HG03045 (cell line): Measurements from ENCODE around the gene PSD.
A peak's percentile ranks its signal among the peaks of the same experiment; 100 is the strongest.

Experiments
- ATAC-seq: cut with Tn5 transposase; IDR thresholded peaks from one replicate; pipeline ENCODE4 v1.9.1; 2021; ENCODE audit warnings: mild to moderate bottlenecking, moderate library complexity; ENCODE audit not compliant: unreplicated experiment

Gene PSD

DNA sequence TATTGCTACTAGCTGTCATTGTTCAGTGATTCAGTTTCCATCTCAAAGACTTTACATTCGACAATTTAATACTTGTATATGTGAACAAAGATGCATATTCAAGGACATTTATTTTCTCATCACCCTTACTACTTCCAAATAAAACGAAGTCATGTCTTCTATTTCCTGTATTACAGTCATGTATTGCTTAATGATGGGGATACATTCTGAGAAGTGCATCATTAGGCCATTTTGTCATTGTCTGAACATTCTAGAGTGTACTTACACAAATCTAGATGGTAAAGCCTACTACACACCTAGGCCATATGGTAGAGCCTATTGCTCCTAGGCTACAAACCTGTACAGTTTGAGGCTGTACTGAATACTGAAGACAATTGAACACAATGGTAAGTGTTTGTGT is 26.3 kb upstream of the PSD start:
- no peak for ATAC-seq

GRCh38 chr10:102438374-102438773 is 19.8 kb upstream of the PSD start:
- no peak for ATAC-seq

DNA sequence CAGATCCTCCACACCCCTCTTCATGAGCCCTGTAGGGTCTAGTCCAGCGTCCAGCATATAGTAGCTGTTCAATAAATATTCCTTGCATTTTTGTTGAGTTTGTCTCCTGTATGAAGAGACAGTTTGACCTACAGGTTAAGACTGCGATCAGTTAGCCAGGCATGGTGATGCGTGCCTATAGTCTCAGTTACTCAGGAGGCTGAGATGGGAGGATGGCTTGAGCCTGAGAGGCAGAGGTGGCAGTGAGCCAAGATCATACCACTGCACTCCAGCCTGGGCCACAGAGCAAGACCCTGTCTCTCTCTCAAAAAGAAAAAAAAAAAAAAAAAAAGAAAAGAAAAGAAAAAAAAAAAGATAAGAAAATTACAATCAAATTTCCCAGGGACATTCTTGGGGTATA is 18.9 kb upstream of the PSD start:
- no peak for ATAC-seq

DNA sequence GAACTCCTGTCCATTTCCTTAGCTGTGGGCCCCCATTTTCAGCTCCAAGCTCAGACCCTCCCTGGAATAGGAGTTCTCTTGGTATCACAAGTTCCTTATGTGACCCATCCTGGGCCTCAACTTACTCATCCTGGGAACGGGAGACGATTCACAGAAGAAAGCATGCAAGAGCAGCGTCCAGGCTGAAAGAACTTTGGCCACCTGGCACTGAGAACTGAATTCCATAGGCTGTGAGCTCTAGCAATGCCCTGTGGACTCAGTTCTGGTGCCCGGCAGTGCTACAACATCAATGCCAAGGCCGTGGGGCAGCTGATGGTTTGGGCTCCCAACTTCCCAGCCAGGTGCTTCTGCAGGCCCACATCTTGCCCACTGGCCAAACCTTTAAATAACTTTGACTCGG is 17.7 kb upstream of the PSD start:
- no peak for ATAC-seq

DNA sequence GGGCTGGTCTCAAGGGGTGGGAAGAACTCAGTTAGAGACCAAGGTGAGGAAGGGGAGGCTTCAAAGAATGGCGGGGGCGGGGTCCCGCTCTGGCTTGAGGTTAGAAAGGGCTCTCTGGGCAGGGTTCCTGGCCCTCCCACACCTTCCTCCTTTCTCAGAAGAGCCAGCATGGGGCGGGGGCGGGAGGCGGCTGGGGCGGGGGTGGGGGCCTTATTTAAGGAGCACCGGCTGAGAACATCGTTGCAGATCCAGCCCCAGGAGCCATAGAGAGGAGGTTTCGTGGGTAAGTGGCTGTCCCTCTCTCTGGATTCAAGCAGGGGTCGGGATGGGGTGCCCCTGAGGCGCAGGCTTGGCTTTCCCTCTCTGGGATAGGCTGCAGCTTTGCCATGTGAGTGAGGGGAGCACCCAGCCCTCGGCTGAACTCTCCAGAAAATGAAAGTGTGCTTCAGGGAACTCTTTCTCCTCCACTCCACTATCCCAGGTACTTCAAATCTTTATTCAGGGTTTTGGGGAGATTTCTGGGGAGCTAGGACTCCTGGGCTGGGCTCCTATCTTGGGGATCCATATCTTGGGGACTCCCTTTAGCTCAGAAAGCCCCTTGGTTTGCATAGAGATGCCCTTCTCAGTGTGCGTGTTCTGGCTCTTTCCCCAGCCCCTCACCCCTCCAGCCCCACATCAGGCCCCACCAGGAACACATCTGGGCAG is 17.1 kb upstream of the PSD start:
- no peak for ATAC-seq

- ATAC-seq: no peak
These were observed 16.5 kb upstream of the PSD start for GRCh38 chr10:102435133-102435497.

GRCh38 chr10:102434394-102435132 is 16.0 kb upstream of the PSD start:
- ATAC-seq: no peak

DNA sequence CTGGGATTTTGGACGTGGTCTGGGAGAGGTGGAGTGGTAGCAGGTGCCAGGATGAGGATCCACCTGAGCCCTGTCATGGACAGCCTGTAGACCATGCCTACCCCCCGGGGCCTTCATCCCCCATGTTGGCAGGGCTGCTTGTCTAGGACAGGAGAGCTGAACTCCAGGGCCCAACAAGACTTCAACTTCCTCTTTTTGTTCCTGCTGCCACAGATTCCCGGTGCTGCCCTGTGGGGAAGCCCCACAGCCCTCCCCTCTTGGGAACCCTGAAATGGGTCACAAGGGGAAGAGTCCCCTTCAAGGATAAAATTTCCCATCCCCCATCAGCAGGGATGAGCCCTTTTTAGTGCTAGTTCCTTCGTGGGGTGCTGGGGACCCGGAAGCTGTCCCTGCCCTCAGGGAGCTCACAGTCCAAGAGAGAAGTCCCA is 15.0 kb upstream of the PSD start:
- no peak for ATAC-seq

DNA sequence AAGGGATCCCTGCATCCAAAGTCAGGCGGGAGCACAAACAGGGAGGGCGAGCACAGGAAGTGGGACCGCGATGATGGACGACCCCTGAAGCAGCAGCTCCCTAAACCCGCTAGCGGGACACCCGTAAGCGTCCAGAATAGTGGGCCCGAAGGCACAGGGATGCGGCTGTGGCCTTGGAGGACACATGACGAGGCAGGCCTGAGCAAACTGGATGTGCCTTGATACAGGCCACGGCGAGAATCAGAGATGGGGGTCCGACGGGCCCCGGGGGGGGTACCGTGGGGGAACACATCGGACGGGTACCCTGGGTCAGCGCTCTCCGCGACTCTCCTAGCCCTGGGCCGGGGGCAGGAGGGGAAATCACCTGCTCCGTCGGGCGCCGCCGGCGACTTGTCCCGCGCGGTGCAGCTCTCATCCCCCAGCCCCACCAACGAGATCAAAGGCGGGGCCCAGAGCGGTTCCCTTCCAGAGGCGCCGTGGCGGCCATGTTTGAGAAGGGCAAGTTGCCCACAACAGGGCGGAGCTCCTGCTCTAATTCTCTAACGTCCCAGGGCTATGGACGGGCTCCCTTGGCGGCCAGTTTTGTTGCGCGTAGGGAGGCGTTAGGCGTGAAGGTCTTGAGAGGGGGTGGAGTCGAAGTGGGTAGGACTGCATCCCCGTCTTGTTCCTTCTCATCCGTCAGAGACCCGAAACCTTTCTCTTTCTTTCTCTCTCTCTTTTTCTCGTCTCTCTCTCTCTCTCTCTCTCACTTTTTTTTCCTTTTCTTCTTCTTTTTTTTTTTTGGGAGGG is 13.8 kb upstream of the PSD start, which contains the start of gene CUEDC2:
CUEDC2 (minus strand) TSS at position 413 of the 789 bp plus-strand sequence. CDS start 7,386 bp downstream, outside the sequence.
- ATAC-seq: peak; percentile 87

DNA sequence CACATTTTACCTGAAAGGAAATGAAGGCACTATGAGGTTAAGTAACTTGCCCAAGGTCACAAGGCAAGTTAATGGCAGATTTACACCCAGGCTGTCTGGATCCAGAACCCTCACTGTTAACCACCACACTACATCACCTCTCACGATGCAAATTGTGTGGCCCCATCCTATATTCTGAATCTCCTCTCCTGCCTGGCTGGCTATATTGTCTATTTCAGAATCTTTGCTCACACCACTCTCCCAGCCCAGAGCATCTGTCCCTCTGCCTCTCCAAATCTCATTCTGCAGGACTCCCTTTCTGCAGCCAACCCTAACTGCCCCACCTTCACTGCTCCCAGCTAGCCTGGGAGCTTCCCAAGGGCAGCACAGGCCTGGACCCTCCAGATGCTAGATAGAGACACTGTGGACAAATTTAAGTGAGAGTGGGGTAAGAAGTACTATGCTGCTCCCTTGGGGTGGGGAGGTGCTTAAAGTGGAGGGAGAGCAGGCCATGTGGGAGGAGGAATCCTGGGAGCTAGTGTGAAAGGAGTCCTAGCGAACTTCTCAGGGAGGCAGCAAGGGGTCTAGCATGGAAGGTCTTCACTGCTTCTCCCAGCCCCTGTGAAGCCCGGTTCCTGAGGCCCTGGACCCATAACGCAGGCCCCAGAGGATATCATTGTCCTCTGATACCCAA is 13.0 kb upstream of the PSD start:
- ATAC-seq: no peak

DNA sequence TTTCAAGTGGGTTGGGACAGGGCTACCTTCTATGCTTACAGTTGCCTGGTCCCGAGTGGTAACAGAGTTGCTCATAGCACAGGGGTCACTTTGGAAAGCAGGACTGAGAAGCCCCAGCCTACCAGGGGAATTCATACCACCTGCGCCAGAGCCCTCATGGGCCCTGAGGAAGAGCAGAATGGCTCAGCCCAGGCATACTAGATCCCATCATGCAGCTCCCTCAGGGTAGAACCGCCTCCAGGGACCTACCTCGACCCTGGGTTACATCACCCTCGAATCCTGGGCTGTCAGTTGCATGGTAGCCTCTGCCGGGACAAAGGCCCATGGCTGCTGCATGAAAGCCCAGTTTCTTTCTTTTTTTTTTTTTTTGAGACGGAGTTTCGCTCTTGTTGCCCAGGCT is 10.9 kb upstream of the PSD start:
- no peak for ATAC-seq

GRCh38 chr10:102426803-102427287 is 8.3 kb upstream of the PSD start:
- ATAC-seq: no peak

DNA sequence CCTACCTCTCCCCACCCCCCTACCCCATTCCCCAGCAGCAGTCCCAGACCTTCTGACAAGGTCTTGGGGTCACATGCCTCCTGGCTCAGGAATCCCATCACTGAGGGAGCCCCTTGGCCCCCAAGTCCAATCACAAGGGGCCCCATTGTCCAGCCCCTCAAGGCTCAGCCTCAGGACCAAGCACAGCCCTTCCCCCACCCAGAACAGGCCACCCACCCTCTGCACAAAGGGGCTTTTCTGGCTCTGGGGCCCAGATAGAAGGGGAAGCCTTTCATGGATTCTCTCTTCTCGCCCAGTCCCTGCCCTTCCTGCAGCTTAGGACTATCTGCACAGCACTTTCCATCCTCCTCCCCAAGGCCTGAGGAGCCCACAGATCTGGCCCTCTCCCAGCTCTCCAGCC is 6.9 kb upstream of the PSD start:
- ATAC-seq: no peak

DNA sequence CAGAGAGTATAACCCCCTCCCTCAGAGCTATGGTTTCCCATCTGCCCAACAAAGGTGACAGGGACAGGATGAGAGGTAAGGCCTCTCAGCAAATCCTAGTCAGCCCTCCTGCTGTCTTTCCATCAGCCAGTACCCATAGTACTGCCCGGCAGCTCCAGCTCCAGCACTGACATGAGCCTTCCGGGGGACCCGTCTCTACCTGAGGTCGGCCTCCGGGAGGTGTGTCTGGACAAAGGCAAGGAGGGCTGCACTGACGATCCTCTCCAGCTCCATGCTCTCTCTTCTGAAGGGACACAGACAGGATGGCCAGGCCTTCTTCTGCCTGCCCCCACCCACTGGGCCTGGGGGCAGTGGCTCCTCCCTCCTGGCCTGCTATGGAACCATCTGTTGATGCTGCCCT is 6.3 kb upstream of the PSD start:
- no peak for ATAC-seq

DNA sequence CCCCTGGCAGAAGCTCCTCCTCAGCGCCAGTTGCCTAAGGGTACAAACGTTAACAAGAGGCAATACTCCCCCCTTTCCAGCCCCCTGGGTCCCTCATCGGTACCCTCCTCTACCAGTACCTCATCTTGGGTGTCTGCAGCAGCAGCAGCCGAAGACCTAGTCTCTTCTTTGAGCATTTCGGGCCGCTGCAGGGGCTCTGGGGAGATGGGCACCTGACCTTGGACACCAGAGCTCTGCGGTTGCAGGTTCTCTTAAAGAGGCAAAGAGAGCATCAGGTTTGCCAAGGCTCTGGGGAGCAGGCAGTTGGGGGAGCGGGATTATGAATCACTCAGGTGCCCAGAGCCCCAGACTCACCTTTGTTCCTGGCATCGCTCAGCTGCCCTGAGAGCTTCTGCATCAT is 5.6 kb upstream of the PSD start:
- ATAC-seq: no peak

DNA sequence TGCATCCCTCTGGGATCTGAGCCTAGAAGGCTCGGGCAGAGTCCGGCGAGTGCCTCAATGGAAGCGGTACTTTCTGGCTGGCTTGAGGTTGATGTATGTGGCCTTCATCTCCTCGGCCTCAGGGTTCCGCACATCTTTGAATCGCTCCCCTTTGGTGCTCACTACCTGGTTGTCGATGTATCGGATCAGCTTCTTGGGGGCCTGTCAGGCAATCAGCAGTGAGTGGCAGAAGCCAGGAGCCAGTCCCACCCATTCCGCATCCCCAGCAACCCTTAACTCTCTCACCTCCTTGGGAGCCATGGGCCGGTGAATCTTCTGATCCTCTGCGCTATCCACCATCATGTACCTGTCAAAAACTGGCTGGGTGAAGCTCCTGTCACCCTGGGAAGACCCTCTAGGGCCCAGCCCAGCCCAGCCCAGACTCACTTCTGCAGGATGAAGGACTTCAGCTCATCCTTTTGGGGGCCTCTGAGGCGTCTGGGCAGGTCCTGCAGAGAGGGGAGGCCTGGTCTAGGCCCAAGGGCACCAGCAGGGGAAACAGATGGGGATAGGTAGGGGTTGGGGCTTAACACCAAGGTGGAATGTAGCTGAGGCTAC is 4.9 kb upstream of the PSD start:
- ATAC-seq: no peak

GRCh38 chr10:102422545-102423129 is 4.1 kb upstream of the PSD start:
- no peak for ATAC-seq

DNA sequence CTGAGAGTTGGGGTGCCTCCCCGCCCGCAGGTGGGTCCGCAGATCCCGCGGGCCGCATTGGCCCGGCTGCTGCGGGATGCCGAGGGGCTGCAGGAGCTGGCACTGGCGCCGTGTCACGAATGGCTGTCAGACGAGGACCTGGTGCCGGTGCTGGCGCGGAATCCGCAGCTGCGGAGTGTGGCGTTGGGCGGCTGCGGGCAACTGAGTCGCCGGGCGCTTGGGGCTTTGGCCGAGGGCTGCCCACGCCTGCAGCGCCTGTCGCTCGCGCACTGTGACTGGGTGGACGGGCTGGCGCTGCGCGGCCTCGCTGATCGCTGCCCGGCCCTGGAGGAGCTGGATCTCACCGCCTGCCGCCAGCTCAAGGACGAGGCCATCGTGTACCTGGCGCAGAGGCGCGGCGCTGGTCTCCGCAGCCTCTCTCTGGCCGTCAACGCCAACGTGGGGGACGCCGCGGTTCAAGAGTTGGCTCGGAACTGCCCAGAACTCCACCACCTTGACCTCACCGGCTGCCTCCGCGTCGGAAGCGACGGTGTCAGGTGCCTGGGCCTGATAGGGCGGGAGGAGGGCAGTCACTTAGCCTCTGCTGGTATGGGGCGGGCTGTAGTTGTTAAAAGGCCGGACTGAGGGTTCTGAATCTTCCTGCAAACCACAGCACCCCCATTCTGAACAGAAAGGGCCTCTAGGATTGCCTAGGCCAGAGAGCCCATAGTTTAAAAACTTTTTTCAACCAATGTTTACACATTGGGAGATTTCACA is 3.4 kb upstream of the PSD start:
- ATAC-seq: peak; percentile 5

DNA sequence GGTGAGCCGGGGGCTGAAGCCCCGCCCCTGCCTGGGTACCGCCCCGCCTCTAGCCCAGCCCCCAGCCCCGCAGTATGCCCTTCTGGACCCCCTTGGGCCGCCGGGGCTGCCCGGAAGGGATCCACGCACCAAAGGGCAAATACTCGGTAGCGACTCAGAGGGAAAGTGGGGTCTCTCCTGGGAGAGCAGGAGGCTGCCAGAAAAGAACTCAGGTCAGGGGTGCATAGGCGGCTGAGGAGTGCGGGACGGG is 2.8 kb upstream of the PSD start:
- ATAC-seq: no peak
